HUDEP-2 (cell line): ENCODE results near the gene IL9.

Experiments
- DNase-seq, 76 experiments: peaks; one replicate each; lab custom pipeline; 2025; ENCODE audit not compliant: unreplicated experiment in 76 of 76; lab: John Stamatoyannopoulos, UW

The IL9 gene

DNA sequence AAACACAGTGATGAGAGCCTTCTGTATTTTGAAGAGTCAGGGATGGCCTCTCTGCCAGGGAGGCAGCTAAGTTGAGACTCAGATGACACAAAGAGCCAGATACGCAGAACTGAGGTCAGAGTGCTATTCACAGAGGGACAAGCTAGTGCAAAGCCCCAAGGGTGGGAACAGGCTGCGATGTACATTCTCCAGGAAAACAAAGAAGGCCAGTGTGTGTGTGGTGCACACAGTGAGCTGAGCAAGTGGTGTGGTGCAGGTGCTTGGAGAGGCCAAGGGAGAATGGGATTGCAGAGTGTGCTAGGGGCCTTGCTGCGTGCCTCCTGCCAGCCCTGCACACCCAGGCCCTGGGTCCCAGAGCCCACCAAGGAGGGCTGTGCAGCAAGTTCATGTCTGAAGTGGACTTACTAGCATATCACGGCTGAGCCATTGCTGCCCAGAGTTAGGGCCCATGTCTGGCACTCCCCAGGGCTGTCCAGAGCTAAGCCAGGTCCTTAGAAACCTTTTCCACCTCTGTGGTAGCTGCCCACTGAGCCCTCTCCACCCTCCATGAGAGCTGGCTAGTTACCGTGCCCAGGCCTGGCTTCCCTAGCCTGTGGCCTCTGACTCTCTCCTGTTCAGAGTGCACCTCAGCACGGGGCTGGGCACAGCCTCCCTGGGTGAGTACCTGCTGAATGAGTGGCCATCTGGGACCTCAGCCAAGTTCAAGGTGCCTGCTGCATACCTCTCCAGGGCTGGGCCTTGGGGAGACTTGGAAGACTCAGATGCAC lies 51.9 kb downstream of the IL9 start:
- DNase-seq = no peak

DNA sequence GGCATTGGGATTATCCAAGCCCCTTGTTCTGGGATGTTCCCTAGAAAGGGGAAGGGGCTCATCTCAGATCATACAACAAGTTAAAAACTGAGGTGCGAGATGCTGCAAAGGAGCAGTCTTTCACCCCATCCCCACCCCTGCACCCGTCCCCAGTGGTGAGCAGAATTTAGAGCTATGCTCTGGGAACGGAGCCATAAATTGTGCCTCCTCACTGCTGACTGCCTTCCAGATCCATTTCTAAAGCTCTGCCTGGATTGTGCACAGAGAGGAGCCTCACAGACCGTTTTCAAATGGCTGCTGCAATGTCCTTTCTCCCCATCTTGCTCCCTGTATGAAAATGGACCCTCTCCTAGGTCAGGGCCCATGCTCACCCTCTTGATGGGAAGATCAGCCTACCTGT lies 52.9 kb downstream of the IL9 start:
- no peak for DNase-seq
